PC-9 (cell line): Measurements from ENCODE around the gene PTBP1. TPM values are rescaled to one million over a fixed set of nuclear protein-coding genes. Genes with fewer than 3 reads are reported as not detected.

Source experiments
- BruUV-seq: library from RNA; stranded (reverse); fragments of 400-500 nt; replicated peaks from 2 replicates; lab custom pipeline; 2021; lab: Mats Ljungman, UMichigan
- CTCF ChIA-PET: fragments of 300-600 bp; sonication (Branson Sonifier 250); formaldehyde crosslinking; loops from one replicate; lab custom pipeline; 2022; ENCODE audit warnings: antibody characterized with exemption; lab: Charles Lee
- POLR2A ChIA-PET: fragments of 300-600 bp; sonication (Branson Sonifier 250); formaldehyde crosslinking; loops from one replicate; lab custom pipeline; 2022; ENCODE audit warnings: antibody characterized with exemption; ENCODE audit not compliant: unreplicated experiment; lab: Charles Lee
- DNase-seq, 2 experiments: peaks; one replicate each; pipeline versions ENCODE4 v3.0.0 to v3.0.0-alpha.2; 2015 to 2022; ENCODE audit warnings: mixed read lengths in 1 of 2
- H2AFZ ChIP-seq: fragments of 200-600 bp; sonication (generic); 2 replicates; pipeline ENCODE4 v1.8.1; 2017; ENCODE audit warnings: antibody characterized with exemption
- H3F3A ChIP-seq: fragments of 200-600 bp; sonication (generic); 2 replicates; pipeline ENCODE4 v1.8.1; 2017; ENCODE audit warnings: antibody characterized with exemption, mild to moderate bottlenecking, low read depth; ENCODE audit not compliant: insufficient read depth
- H3K27ac ChIP-seq: fragments of 200-600 bp; sonication (generic); 2 replicates; pipeline ENCODE4 v1.6.1; 2016; ENCODE audit warnings: mixed run types
- H3K27me3 ChIP-seq: fragments of 200-600 bp; sonication (generic); 2 replicates; pipeline ENCODE4 v1.6.1; 2016; ENCODE audit warnings: low read depth, mixed run types; ENCODE audit not compliant: insufficient read depth
- H3K36me3 ChIP-seq: fragments of 200-600 bp; sonication (generic); 2 replicates; pipeline ENCODE4 v1.6.1; 2016; ENCODE audit warnings: low read depth, mixed run types
- H3K4me1 ChIP-seq: fragments of 200-600 bp; sonication (generic); replicated peaks from 2 replicates; pipeline ENCODE4 v1.6.1; 2016; ENCODE audit warnings: mixed run types; ENCODE audit not compliant: insufficient read depth
- H3K4me2 ChIP-seq: fragments of 200-600 bp; sonication (generic); 2 replicates; pipeline ENCODE4 v1.6.1; 2017; ENCODE audit warnings: mixed run types
- H3K4me3 ChIP-seq: fragments of 200-600 bp; sonication (generic); 2 replicates; pipeline ENCODE4 v1.6.1; 2016; ENCODE audit warnings: mixed run types
- H3K79me2 ChIP-seq: fragments of 200-600 bp; sonication (generic); 2 replicates; pipeline ENCODE4 v1.6.1; 2017; ENCODE audit warnings: low read depth, mixed run types
- H3K9me2 ChIP-seq: fragments of 200-600 bp; sonication (generic); 2 replicates; pipeline ENCODE4 v1.8.1; 2017; ENCODE audit warnings: mild to moderate bottlenecking; ENCODE audit not compliant: insufficient read depth
- H3K9me3 ChIP-seq: fragments of 200-600 bp; sonication (generic); 2 replicates; pipeline ENCODE4 v1.8.1; 2016; ENCODE audit warnings: low read depth; ENCODE audit not compliant: insufficient read depth
- H4K20me1 ChIP-seq: fragments of 200-600 bp; sonication (generic); 2 replicates; pipeline ENCODE4 v1.8.1; 2017; ENCODE audit not compliant: insufficient read depth
- EZH2 ChIP-seq: fragments of 200-600 bp; sonication (generic); IDR thresholded peaks from 2 replicates; pipeline ENCODE4 v1.8.0; 2017; ENCODE audit warnings: antibody characterized with exemption, low read depth
- intact Hi-C: fragments of 100-400 bp; cut with micrococcal nuclease; formaldehyde crosslinking; loops from one replicate; pipeline ENCODE4 v1.10.0; 2022; ENCODE audit not compliant: unreplicated experiment
- microRNA-seq: library from miRNA; unstranded; fragments of <30 nt; microRNA quantifications from one replicate; pipeline ENCODE4 v1.2.0, GENCODE V29; 2021; ENCODE audit warnings: borderline number of aligned reads, borderline replicate concordance
- total RNA-seq: library from RNA; stranded (reverse); gene quantifications from 2 replicates; pipeline ENCODE4 v1.2.3, GENCODE V29; 2021
- TF ChIP-seq, protein P1 (sequence below): fragments of 200-600 bp; sonication (generic); conservative IDR thresholded peaks from 2 replicates; pipeline ENCODE4 v1.6.1; 2017; ENCODE audit warnings: mixed run types, antibody characterized with exemption, mild to moderate bottlenecking, moderate library complexity

The PTBP1 gene
- total RNA-seq, 1 experiment from 2014 or later, result 542 TPM

DNA sequence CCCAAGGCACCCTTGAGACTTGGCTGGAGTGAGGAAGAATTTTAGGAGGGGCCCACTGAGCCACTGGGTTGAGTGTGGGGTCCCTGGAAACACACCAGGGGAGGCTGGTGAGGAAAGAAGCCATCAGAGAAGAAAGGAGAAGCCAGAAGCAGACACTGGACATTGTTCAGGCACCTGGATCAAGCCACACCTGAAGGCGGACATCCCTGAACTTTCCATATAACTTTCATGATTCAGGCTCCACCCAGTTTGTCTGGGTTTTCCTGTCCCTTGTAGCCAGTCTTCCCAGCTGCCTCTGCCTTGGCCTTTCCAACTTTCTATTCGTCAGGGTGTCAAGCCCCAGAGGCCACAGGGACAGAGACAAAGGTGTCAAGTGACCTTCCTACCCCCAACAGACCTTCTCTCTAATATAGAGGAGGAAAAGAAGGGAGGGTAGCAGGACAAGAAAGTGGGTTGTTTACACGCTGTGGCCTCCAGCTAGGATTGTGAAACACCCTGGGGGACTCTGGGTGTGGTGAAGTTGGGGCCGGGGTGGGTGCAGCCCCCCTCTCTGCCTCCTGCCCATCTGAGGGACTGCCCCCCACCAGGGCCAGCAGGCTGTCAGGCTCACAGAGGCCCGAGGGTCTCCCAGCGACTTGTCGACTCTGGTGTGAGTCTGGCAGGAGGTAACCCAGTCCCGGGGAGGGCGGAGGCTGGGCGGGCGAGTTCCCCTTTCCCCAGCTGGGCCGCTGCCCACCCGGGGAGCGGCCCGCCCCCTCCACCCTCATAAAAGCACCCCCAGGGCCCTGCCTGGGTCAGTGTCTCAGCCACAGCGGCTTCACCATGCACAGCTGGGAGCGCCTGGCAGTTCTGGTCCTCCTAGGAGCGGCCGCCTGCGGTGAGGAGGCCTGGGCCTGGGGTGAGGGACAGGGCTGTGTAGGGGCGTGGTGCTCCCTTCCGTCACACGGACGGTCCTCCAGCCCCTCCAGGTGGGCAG lies 61.9 kb downstream of the PTBP1 start, which contains the start of gene CFD:
TSS of gene CFD (plus strand) at position 797 of the 976 bp plus-strand sequence. CDS start at position 823, 26 bp downstream.
- Histone ChIP-seq H3K27me3 (no peaks in the 10 kb centered on the region), H3K4me1 (peaks cover 12% of the 10 kb centered on the region), H3K9me3 (no peaks in the 10 kb centered on the region), H2AFZ (no peak within 1 kb of the TSS), H3K36me3 (no peaks in the 10 kb centered on the region), H3K4me3 (peak within 1 kb of the TSS; percentile 28; the same call in 1 of the 2 replicates), H3K79me2 (no peaks in the 10 kb centered on the region), H3K27ac (peak within 1 kb of the TSS; percentile 17; the same call in 1 of the 2 replicates), H3F3A (peaks cover 34% of the 10 kb centered on the region), H4K20me1 (no peaks in the 10 kb centered on the region), H3K4me2 (peak within 1 kb of the TSS; percentile 46), H3K9me2 (no peaks in the 10 kb centered on the region)
- BruUV-seq, result no TSS peak
- POLR2A ChIA-PET, result no interaction called here
- peak; percentile 55 to 83 for DNase-seq
- no peak for TF ChIP-seq EZH2
- TF ChIP-seq, protein P1, sequence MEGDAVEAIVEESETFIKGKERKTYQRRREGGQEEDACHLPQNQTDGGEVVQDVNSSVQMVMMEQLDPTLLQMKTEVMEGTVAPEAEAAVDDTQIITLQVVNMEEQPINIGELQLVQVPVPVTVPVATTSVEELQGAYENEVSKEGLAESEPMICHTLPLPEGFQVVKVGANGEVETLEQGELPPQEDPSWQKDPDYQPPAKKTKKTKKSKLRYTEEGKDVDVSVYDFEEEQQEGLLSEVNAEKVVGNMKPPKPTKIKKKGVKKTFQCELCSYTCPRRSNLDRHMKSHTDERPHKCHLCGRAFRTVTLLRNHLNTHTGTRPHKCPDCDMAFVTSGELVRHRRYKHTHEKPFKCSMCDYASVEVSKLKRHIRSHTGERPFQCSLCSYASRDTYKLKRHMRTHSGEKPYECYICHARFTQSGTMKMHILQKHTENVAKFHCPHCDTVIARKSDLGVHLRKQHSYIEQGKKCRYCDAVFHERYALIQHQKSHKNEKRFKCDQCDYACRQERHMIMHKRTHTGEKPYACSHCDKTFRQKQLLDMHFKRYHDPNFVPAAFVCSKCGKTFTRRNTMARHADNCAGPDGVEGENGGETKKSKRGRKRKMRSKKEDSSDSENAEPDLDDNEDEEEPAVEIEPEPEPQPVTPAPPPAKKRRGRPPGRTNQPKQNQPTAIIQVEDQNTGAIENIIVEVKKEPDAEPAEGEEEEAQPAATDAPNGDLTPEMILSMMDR, result no peak
- intact Hi-C loops, result loop anchor here (10.0 kb wide), 1 partner anchor 126 kb away; the partner anchor contains the start of gene WDR18
- CTCF ChIA-PET, result interaction anchor here (0.6 to 0.7 kb wide), 3 partner anchors 11 to 304 kb away, joined by 3 to 5 read pairs (median 5); no protein-coding TSS in a partner anchor

DNA sequence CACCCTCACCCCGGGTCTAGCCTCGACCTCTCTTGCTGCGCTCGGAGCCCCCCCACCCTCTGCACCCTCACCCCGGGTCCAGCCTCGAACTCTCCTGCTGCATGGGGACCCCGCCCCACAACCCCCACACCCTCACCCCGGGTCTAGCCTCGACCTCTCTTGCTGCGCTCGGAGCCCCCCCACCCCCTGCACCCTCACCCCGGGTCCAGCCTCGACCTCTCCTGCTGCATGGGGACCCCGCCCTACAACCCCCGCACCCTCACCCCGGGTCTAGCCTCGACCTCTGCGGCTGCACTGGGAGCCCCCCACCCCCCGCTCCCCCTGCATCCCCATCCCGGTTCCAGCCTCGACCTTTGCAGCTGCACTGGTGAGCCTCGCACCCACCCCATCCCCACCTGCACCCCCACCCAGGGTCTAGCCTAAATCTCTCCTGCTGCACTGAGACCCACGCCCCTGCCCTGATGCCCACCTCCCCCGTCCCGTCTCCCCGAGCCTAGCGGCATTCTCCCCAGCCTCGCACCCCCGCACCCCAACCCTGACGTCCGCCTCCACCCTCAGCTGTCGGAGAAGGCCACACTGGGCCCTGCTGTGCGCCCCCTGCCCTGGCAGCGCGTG lies 64.0 kb downstream of the PTBP1 start:
- intact Hi-C loops, result no loop called here
- Histone ChIP-seq H3K27me3 (no peaks in the 10 kb centered on the region), H3K79me2 (no peaks in the 10 kb centered on the region), H3K4me3 (no peak overlapping the region), H3K27ac (no peak overlapping the region), H3K4me1 (peaks cover 12% of the 10 kb centered on the region), H4K20me1 (no peaks in the 10 kb centered on the region), H2AFZ (no peak overlapping the region), H3K9me2 (no peaks in the 10 kb centered on the region), H3K9me3 (no peaks in the 10 kb centered on the region), H3K36me3 (no peaks in the 10 kb centered on the region), H3K4me2 (no peak overlapping the region), H3F3A (peaks cover 44% of the 10 kb centered on the region)
- DNase-seq, result no peak
- no peak for TF ChIP-seq EZH2
- TF ChIP-seq, protein P1, result no peak
- BruUV-seq, result no TSS peak
- CTCF ChIA-PET, result no interaction called here
- POLR2A ChIA-PET, result no interaction called here

Small RNA genes lying within 50 kb of the gene (microRNA-seq; reads per million reads assigned to microRNA genes)
- gene MIR3187 (26.9 reads per million, percentile 35 among the genes with 10 or more reads in this experiment), gene MIR4745 (12.1 reads per million, percentile 22 among the genes with 10 or more reads in this experiment)

Other genes with a start within 250 kb of the PTBP1 start
- gene BSG, start 224.9 kb upstream of the PTBP1 start, total RNA-seq, result 772 and 823 TPM in 2 replicates
- gene HCN2, start 207.6 kb upstream of the PTBP1 start, total RNA-seq, result 1.5 and 2.0 TPM in 2 replicates
- 46.4 and 57.1 TPM in 2 replicates for gene POLRMT, start 163.9 kb upstream of the PTBP1 start, total RNA-seq
- gene FGF22, start 157.6 kb upstream of the PTBP1 start, total RNA-seq, result 0.35 TPM in 1 of 2 replicates, not detected in the other
- 54.4 and 63.7 TPM in 2 replicates for gene RNF126, start 134.2 kb upstream of the PTBP1 start, total RNA-seq
- 40.9 and 85.1 TPM in 2 replicates for gene FSTL3, start 121.1 kb upstream of the PTBP1 start, total RNA-seq
- gene PRSS57, start 102.0 kb upstream of the PTBP1 start, total RNA-seq, result not detected in 2 replicates
- gene PALM, start 88.5 kb upstream of the PTBP1 start, total RNA-seq, result 1.8 and 6.1 TPM in 2 replicates
- gene MISP, start 46.3 kb upstream of the PTBP1 start, total RNA-seq, result 91.6 and 101 TPM in 2 replicates
- gene PLPPR3, start 24.5 kb downstream of the PTBP1 start, total RNA-seq, result 0.81 and 0.90 TPM in 2 replicates
- gene AZU1, start 30.4 kb downstream of the PTBP1 start, total RNA-seq, result not detected in 2 replicates
- gene PRTN3, start 43.5 kb downstream of the PTBP1 start, total RNA-seq, result not detected in 2 replicates
- gene ELANE, start 54.9 kb downstream of the PTBP1 start, total RNA-seq, result not detected in 2 replicates
- gene CFD, start 62.2 kb downstream of the PTBP1 start, total RNA-seq, result 8.0 and 17.1 TPM in 2 replicates
- gene MED16, start 95.7 kb downstream of the PTBP1 start, total RNA-seq, result 54.7 and 63.8 TPM in 2 replicates
- gene RNU6-9, start 96.0 kb downstream of the PTBP1 start, total RNA-seq, result not detected in 2 replicates
- gene R3HDM4, start 115.8 kb downstream of the PTBP1 start, total RNA-seq, result 55.8 and 57.5 TPM in 2 replicates
- gene KISS1R, start 119.9 kb downstream of the PTBP1 start, total RNA-seq, result not detected in 2 replicates
- 9.2 and 10.7 TPM in 2 replicates for gene ARID3A, start 128.6 kb downstream of the PTBP1 start, total RNA-seq
- 61.5 and 95.3 TPM in 2 replicates for gene WDR18, start 186.9 kb downstream of the PTBP1 start, total RNA-seq
- 0.11 and 0.13 TPM in 2 replicates for gene GRIN3B, start 203.0 kb downstream of the PTBP1 start, total RNA-seq
- gene TMEM259, start 223.7 kb downstream of the PTBP1 start, total RNA-seq, result 155 and 162 TPM in 2 replicates
- not detected in 2 replicates for gene RNU6-2, start 224.1 kb downstream of the PTBP1 start, total RNA-seq
- gene CNN2, start 229.2 kb downstream of the PTBP1 start, total RNA-seq, result 168 and 206 TPM in 2 replicates
- 29.9 and 32.0 TPM in 2 replicates for gene ABCA7, start 242.7 kb downstream of the PTBP1 start, total RNA-seq